Keratinocyte (primary cell): Measurements from ENCODE around the gene AOX1.
A peak's percentile ranks its signal among the peaks of the same experiment; 100 is the strongest.

ENCODE experiments used
- CTCF ChIP-seq, 3 experiments: IDR thresholded peaks in 1 of 3; conservative IDR thresholded peaks in 1 of 3; optimal IDR thresholded peaks in 1 of 3; 2 replicates in 2 of 3; 3 replicates in 1 of 3; pipeline versions ENCODE3 to v1.5.1; 2011; ENCODE audit warnings: low read length in 3 of 3, mild to moderate bottlenecking in 3 of 3, moderate library complexity in 2 of 3, control low read depth in 1 of 3, inconsistent platforms in 1 of 3; ENCODE audit not compliant: insufficient read depth in 2 of 3; ENCODE audit errors: extremely low read depth in 1 of 3
- EZH2 ChIP-seq: IDR thresholded peaks from one replicate; pipeline ENCODE4 v1.6.1; 2012; ENCODE audit warnings: inconsistent platforms, mild to moderate bottlenecking, low read length, moderate library complexity

GRCh38 chr2:200703127-200703925 is 117.5 kb downstream of the AOX1 start:
- TF ChIP-seq CTCF (optimal IDR thresholded peaks at IDR 0.05 in 1 of 3, IDR thresholded peaks at IDR 0.05 in 1 of 3, conservative IDR thresholded peaks at IDR 0.05 in 1 of 3; ENCODE audit: extremely low read depth in 1 of 3, insufficient read depth in 2 of 3, low read length in 3 of 3) (peak in 2 of 3 experiments; percentile 35 to 51), EZH2 (no peak)
